Thoracic aorta endothelial cell (primary cell): ENCODE measurements around the gene ESRRG. TPM values are rescaled to one million over a fixed set of nuclear protein-coding genes. Genes with fewer than 3 reads are reported as not detected.

ENCODE experiments used
- total RNA-seq: library from RNA; depleted of rRNA; stranded (reverse); fragments of >200 nt; gene quantifications from 2 replicates; pipeline ENCODE4 v1.2.3, GENCODE V29; 2012

The ESRRG gene
- total RNA-seq = not detected in 2 replicates

GRCh38 chr1:216723274-216723780, at the start of gene ESRRG:
Gene ESRRG (minus strand): TSS chr1:216723429. CDS start chr1:216723299, 130 bp downstream.

